Measurements from ENCODE around the gene PER2. TPM values are rescaled to one million over a fixed set of nuclear protein-coding genes. Genes with fewer than 3 reads are reported as not detected.

The PER2 gene
- total and polyA plus RNA-seq, 2 of the 4 experiments (the other 2 are of a cell fraction), result 1.7 to 3.2 TPM

DNA sequence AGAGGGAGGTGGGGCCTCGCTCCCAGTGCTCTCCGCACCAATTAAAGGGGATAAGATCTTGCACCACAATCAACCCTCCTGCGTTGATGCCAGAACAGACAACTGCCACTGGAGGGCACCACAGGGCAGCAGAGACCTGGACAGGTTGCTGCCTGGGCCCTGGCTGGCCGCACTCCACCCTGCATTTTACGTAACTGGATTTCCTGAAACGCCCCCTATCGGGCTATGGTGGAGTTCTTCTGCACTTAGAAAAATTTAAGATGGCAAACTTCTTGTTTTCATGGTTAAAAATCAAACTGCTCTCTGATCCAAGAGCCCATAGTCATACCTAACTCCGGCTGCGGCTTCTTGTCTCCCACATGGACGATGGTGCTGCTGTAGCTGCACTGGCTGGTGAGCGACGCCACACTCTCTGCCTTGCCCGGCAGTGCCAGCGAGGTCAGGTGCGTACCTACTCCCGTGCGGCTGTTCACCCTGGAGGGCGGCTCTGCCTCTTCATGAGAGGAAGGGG is 31.8 kb downstream of the PER2 start:
- H2BK5ac ChIP-seq (ENCODE audit: low read depth, low read length, poor library complexity, severe bottlenecking), result no peak overlapping the region
- no peaks in the 10 kb centered on the region for H3K79me1 ChIP-seq (ENCODE audit: low read depth in 1 of 2, low read length in 2 of 2)
- peaks cover 21% of the 10 kb centered on the region; the same call in 1 of the 2 replicates for H3K36me3 ChIP-seq (ENCODE audit: control insufficient read depth, insufficient read depth, low read length)
- in situ Hi-C loops (cut with MboI; ENCODE audit: low sequenced_read_pairs), result no loop called here
- H4K20me1 ChIP-seq (ENCODE audit: insufficient read depth, low read length), result 0 out of 2 replicates have a peak, but pooled peaks cover 4% of the 10 kb centered on the region
- POLR2A ChIA-PET (ENCODE audit: unreplicated experiment), result no interaction called here
- no peak overlapping the region for H2AK5ac ChIP-seq (ENCODE audit: low read depth, low read length)
- CTCF ChIA-PET, result interaction anchor here (2.0 kb wide), 1 partner anchor 398 kb away, joined by 5 read pairs; no protein-coding TSS in a partner anchor
- H4K91ac ChIP-seq (ENCODE audit: insufficient read depth, low read depth, low read length), result no peak overlapping the region
- H4K5ac ChIP-seq (ENCODE audit: low read depth, low read length), result no peak overlapping the region
- H3K56ac ChIP-seq (ENCODE audit: extremely low read depth, insufficient read depth, low read length), result no peak overlapping the region
- H3K4me3 ChIP-seq (ENCODE audit: insufficient read depth, low read depth, low read length), result no peak overlapping the region
- intact Hi-C loops (cut with micrococcal nuclease), result no loop called here
- no peak overlapping the region for H2BK15ac ChIP-seq (ENCODE audit: low read depth, low read length)
- no peak overlapping the region for H3K18ac ChIP-seq (ENCODE audit: low read depth, low read length)
- no peak overlapping the region for H3K9ac ChIP-seq (ENCODE audit: low read depth, low read length)
- ATAC-seq (ENCODE audit: low read depth) (peak; percentile 79), DNase-seq (peak; percentile 61)
- peaks cover 2% of the 10 kb centered on the region; the same call in 1 of the 2 replicates for H3K4me1 ChIP-seq (ENCODE audit: control insufficient read depth, insufficient read depth, low read length)
- H2AFZ ChIP-seq (replicated peaks; ENCODE audit: low read length, poor library complexity), result no peak overlapping the region
- no peak overlapping the region for H2BK20ac ChIP-seq (ENCODE audit: low read depth, low read length)
- H2AK9ac ChIP-seq (replicated peaks; ENCODE audit: low read depth, low read length, poor library complexity), result peak overlapping the region; percentile 6
- no peak overlapping the region for H3K14ac ChIP-seq (replicated peaks; ENCODE audit: low read depth, low read length)
- no peak overlapping the region for H4K8ac ChIP-seq (ENCODE audit: low read depth in 2 of 2, low read length in 2 of 2)
- no peak overlapping the region for H3K4me2 ChIP-seq (ENCODE audit: low read depth, low read length)
- H3K9me1 ChIP-seq (ENCODE audit: insufficient read depth, low read length), result no peaks in the 10 kb centered on the region
- H3K4ac ChIP-seq (ENCODE audit: low read depth, low read length), result no peak overlapping the region
- H3K27ac ChIP-seq (ENCODE audit: insufficient read depth, low read length), result no peak overlapping the region
- BruUV-seq (replicated peaks), result no TSS peak
- no peaks in the 10 kb centered on the region for H3K9me3 ChIP-seq (ENCODE audit: control insufficient read depth, insufficient read depth, low read length)
- no peak overlapping the region for H2BK120ac ChIP-seq (ENCODE audit: low read depth, low read length)
- dilution Hi-C loops (cut with HindIII; ENCODE audit: low sequenced_read_pairs, unreplicated experiment), result no loop called here
- H3K23ac ChIP-seq (ENCODE audit: low read depth, low read length), result no peak overlapping the region
- 88% methylated on average over 7 of the region's 18 CpGs; no CpG with 5 or more reads in 1 of the 2 experiments for WGBS, 2 experiments (ENCODE audit: extremely low coverage in 2 of 2, insufficient read length in 1 of 2)
- TF ChIP-seq NFE2L2 (IDR thresholded peaks at IDR 0.05; ENCODE audit: low read depth, low read length) (no peak), RFX5 (IDR thresholded peaks at IDR 0.05; ENCODE audit: low read depth, low read length) (no peak), SMC3 (IDR thresholded peaks at IDR 0.05; ENCODE audit: low read depth, low read length) (peak; percentile 59), POLR2A (IDR thresholded peaks at IDR 0.05; ENCODE audit: low read depth, low read length) (no peak), MAFK (IDR thresholded peaks at IDR 0.05; ENCODE audit: low read depth, low read length) (no peak), RAD21 (IDR thresholded peaks at IDR 0.05; ENCODE audit: low read length) (peak; percentile 68), MXI1 (IDR thresholded peaks at IDR 0.05; ENCODE audit: borderline replicate concordance, low read depth, low read length) (no peak), BHLHE40 (IDR thresholded peaks at IDR 0.05; ENCODE audit: low read depth, low read length) (no peak), CHD1 (IDR thresholded peaks at IDR 0.05; ENCODE audit: low read depth, low read length) (no peak), RCOR1 (IDR thresholded peaks at IDR 0.05; ENCODE audit: insufficient replicate concordance, low read length) (no peak), CEBPB (IDR thresholded peaks at IDR 0.05; ENCODE audit: low read depth, low read length) (peak; percentile 36; the same call in 1 of the 2 replicates), FOS (IDR thresholded peaks at IDR 0.05; ENCODE audit: low read depth, low read length) (no peak), MAZ (IDR thresholded peaks at IDR 0.05; ENCODE audit: borderline replicate concordance, low read depth, low read length) (no peak)
- TF ChIP-seq, protein P1, sequence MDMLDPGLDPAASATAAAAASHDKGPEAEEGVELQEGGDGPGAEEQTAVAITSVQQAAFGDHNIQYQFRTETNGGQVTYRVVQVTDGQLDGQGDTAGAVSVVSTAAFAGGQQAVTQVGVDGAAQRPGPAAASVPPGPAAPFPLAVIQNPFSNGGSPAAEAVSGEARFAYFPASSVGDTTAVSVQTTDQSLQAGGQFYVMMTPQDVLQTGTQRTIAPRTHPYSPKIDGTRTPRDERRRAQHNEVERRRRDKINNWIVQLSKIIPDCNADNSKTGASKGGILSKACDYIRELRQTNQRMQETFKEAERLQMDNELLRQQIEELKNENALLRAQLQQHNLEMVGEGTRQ (IDR thresholded peaks at IDR 0.05; ENCODE audit: low read depth, low read length), result no peak
- TF ChIP-seq, protein P2, sequence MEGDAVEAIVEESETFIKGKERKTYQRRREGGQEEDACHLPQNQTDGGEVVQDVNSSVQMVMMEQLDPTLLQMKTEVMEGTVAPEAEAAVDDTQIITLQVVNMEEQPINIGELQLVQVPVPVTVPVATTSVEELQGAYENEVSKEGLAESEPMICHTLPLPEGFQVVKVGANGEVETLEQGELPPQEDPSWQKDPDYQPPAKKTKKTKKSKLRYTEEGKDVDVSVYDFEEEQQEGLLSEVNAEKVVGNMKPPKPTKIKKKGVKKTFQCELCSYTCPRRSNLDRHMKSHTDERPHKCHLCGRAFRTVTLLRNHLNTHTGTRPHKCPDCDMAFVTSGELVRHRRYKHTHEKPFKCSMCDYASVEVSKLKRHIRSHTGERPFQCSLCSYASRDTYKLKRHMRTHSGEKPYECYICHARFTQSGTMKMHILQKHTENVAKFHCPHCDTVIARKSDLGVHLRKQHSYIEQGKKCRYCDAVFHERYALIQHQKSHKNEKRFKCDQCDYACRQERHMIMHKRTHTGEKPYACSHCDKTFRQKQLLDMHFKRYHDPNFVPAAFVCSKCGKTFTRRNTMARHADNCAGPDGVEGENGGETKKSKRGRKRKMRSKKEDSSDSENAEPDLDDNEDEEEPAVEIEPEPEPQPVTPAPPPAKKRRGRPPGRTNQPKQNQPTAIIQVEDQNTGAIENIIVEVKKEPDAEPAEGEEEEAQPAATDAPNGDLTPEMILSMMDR (conservative IDR thresholded peaks at IDR 0.05; ENCODE audit: low read depth, low read length), result peak; percentile 69
- TF ChIP-seq, protein P3, sequence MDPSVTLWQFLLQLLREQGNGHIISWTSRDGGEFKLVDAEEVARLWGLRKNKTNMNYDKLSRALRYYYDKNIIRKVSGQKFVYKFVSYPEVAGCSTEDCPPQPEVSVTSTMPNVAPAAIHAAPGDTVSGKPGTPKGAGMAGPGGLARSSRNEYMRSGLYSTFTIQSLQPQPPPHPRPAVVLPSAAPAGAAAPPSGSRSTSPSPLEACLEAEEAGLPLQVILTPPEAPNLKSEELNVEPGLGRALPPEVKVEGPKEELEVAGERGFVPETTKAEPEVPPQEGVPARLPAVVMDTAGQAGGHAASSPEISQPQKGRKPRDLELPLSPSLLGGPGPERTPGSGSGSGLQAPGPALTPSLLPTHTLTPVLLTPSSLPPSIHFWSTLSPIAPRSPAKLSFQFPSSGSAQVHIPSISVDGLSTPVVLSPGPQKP (IDR thresholded peaks at IDR 0.05; ENCODE audit: borderline replicate concordance, low read depth, low read length), result no peak
- H3K27me3 ChIP-seq (ENCODE audit: control insufficient read depth, insufficient read depth, low read length), result no peaks in the 10 kb centered on the region

All from IMR-90 (cell line).